B cell (primary cell): ENCODE results near the gene AIFM1.

Experiments used
- EZH2 ChIP-seq: IDR thresholded peaks from 2 replicates; pipeline ENCODE4 v1.6.1; 2012; ENCODE audit warnings: borderline replicate concordance, low read depth, mild to moderate bottlenecking, moderate library complexity, low read length; ENCODE audit not compliant: insufficient read depth, poor library complexity, severe bottlenecking
- TF ChIP-seq, protein P1 (sequence below): fragments of 200-600 bp; IDR thresholded peaks from one replicate; pipeline ENCODE4 v1.8.0; 2022; ENCODE audit warnings: antibody characterized with exemption, mild to moderate bottlenecking

- TF ChIP-seq EZH2 = no peak
- TF ChIP-seq, protein P1, sequence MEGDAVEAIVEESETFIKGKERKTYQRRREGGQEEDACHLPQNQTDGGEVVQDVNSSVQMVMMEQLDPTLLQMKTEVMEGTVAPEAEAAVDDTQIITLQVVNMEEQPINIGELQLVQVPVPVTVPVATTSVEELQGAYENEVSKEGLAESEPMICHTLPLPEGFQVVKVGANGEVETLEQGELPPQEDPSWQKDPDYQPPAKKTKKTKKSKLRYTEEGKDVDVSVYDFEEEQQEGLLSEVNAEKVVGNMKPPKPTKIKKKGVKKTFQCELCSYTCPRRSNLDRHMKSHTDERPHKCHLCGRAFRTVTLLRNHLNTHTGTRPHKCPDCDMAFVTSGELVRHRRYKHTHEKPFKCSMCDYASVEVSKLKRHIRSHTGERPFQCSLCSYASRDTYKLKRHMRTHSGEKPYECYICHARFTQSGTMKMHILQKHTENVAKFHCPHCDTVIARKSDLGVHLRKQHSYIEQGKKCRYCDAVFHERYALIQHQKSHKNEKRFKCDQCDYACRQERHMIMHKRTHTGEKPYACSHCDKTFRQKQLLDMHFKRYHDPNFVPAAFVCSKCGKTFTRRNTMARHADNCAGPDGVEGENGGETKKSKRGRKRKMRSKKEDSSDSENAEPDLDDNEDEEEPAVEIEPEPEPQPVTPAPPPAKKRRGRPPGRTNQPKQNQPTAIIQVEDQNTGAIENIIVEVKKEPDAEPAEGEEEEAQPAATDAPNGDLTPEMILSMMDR = no peak
Observed at GRCh38 chrX:130093271-130093670, 72.4 kb downstream of the AIFM1 start.
